ENCODE results near the gene FOXJ2.
"Not testable (repeated sequence)": the region's sequence is repeated elsewhere in the genome, so short reads cannot be mapped to it uniquely, and the experiment has no call there.

The FOXJ2 gene

GRCh38 chr12:8032242-8033152 lies at the start of gene FOXJ2:
TSS of gene FOXJ2 (plus strand) at chr12:8032716. CDS start at chr12:8039833, 7,117 bp downstream.
- peak; percentile 79 for DNase-seq (ENCODE audit: low read depth)
- peak within 1 kb of the TSS; percentile 78 for H3K4me3 ChIP-seq (ENCODE audit: low read depth, low read length)
- no peak for TF ChIP-seq CTCF (IDR thresholded peaks at IDR 0.05; ENCODE audit: insufficient read depth, low read depth, low read length, missing control alignments)

- H3K4me3 ChIP-seq (ENCODE audit: low read depth, low read length); DNase-seq (ENCODE audit: low read depth): not testable (repeated sequence)
Observed at GRCh38 chr12:7983019-7983418, 49.5 kb upstream of the FOXJ2 start.

- H3K4me3 ChIP-seq (ENCODE audit: low read depth, low read length); DNase-seq (ENCODE audit: low read depth): not testable (repeated sequence)
Observed at GRCh38 chr12:7983460-7983859, 49.1 kb upstream of the FOXJ2 start.

- no peak for DNase-seq (ENCODE audit: low read depth)
- TF ChIP-seq CTCF (IDR thresholded peaks at IDR 0.05; ENCODE audit: insufficient read depth, low read depth, low read length, missing control alignments), result no peak
- H3K4me3 ChIP-seq (ENCODE audit: low read depth, low read length), result no peak overlapping the region
Observed at GRCh38 chr12:7984900-7985299, 47.6 kb upstream of the FOXJ2 start.

- H3K4me3 ChIP-seq (ENCODE audit: low read depth, low read length), result no peak overlapping the region
- TF ChIP-seq CTCF (IDR thresholded peaks at IDR 0.05; ENCODE audit: insufficient read depth, low read depth, low read length, missing control alignments), result no peak
- no peak for DNase-seq (ENCODE audit: low read depth)
Observed at GRCh38 chr12:7985802-7986418, 46.6 kb upstream of the FOXJ2 start.

- DNase-seq (ENCODE audit: low read depth), result peak; percentile 38
- TF ChIP-seq CTCF (IDR thresholded peaks at IDR 0.05; ENCODE audit: insufficient read depth, low read depth, low read length, missing control alignments), result no peak
- no peak overlapping the region for H3K4me3 ChIP-seq (ENCODE audit: low read depth, low read length)
Observed at GRCh38 chr12:7989827-7990491, 42.6 kb upstream of the FOXJ2 start.

GRCh38 chr12:7991535-7991934 lies 41.0 kb upstream of the FOXJ2 start:
- no peak overlapping the region for H3K4me3 ChIP-seq (ENCODE audit: low read depth, low read length)
- TF ChIP-seq CTCF (IDR thresholded peaks at IDR 0.05; ENCODE audit: insufficient read depth, low read depth, low read length, missing control alignments), result no peak
- DNase-seq (ENCODE audit: low read depth), result no peak

Measured in GM12865 (cell line).